Stimulated activated CD8-positive, alpha-beta memory T cell treated with anti-CD3 and anti-CD28 coated beads, Interleukin-12 subunit alpha, Interleukin-12 subunit beta, amount 100 ng/mL, for 24 hours (primary cell): ENCODE measurements around the gene PTGFRN.

ENCODE experiments used
- DNase-seq: peaks from one replicate; pipeline ENCODE4 v3.0.0-alpha.2; 2020; ENCODE audit errors: extremely low read depth

Gene PTGFRN

DNA sequence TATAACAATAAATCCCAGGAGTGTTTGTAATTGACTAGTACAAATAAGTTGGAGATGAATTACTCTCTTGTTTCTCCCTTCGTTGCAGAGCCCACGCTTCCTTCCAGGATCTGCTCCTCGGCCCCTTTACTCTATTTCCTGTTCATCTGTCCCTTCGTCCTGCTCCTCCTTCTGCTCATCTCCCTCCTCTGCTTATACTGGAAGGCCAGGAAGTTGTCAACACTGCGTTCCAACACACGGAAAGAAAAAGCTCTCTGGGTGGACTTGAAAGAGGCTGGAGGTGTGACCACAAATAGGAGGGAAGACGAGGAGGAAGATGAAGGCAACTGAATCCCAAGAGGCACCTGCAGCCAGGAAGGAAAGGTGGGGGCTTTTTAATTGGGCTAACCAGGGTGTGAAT lies 124.1 kb downstream of the PTGFRN start:
- no peak for DNase-seq

DNA sequence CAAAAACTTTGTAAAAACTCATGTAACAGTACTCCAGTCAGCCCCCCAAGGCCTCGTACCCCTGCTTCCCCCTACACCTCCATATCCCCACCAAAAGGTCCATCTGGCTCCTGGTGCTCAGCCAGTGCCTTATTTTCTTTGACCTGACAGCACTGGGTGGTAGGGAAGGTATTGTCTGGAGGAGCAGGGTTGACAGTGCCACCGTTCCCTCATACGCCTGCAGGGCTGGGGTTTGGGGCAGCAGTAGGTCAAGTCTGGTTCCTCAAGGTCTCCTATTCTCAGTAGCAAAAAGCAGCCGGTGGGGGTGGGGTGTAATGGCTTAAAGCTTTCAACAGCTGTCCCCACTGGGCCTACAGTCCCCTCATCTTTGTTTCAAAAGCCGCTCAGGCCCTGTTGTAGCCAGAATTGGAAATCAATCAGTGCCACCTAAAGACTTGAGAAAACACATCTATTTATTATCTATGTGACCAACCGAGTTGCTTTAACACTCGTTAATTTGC lies 125.1 kb downstream of the PTGFRN start:
- no peak for DNase-seq

DNA sequence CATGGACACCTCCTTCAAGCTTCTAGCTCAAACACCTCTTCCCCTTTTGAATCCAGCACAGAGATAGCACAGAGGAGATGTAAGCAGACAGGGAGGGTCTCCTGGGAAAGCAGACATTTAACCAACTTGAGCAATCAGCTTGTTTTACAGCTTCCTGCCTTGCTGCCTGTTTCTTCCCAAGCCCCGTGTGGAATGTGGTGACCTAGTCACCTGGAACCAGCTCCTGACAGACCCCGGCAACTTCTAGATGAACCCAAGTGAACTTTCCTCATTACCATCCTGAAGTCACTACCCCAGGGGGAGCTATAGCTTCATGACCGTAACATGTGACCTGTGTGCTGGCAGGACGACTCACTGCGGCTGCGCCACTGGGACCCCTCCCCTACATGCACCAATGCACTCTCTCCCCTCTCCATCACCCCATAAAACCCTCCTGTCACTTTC lies 126.3 kb downstream of the PTGFRN start:
- DNase-seq = no peak

DNA sequence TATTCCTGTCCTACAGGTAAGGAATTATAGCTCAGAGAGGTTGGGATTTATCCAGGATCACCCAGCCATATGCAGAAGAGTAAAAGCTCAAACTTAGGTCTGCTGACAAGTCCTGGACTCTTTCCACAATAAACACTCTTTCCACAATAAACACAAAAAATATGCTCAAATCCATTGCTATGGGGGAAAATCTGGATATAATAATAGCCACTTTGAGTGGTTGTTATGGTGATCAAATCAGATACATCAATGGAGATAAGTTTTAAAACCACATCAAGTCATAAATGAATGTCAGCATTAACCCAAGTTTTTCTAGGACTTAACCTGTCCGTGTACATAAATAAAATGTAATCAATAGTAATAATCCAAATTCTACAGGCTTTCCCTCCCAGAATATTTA lies 128.1 kb downstream of the PTGFRN start:
- DNase-seq = no peak

DNA sequence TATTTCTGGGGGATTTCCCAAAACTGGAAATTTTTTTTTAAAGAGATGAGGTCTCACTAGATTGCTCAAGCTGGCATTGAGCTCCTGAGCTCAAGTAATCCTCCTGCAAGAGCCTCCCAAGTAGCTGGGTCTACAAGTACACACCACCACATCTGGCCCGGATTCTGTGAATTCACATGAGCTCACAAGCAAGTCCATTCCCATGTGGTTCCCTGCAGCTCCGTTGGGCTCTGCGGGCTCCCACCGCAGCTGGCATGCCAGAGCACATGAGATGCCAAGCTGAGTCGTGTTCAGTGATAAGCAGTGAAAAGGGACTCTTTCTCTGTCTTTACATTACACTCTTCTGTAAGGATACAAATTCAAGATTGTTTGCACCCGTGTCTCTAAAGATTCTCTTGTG lies 128.5 kb downstream of the PTGFRN start:
- no peak for DNase-seq
